Measurements from ENCODE around the gene DIP2C. TPM values are rescaled to one million over a fixed set of nuclear protein-coding genes. Genes with fewer than 3 reads are reported as not detected.

DIP2C gene
- total RNA-seq, 1 donor from 2014 or later = 18.4 TPM

- intact Hi-C loops (cut with DNase I) = no loop called here
- Histone ChIP-seq H3K9me3 (no peaks in the 10 kb centered on the region), H3K27me3 (no peaks in the 10 kb centered on the region), H3K4me3 (no peak overlapping the region), H3K36me3 (no peaks in the 10 kb centered on the region), H3K27ac (no peak overlapping the region), H3K4me1 (peaks cover 24% of the 10 kb centered on the region)
- no peak for TF ChIP-seq CTCF (IDR thresholded peaks at IDR 0.05)
- no peak for TF ChIP-seq POLR2A (IDR thresholded peaks at IDR 0.05)
- no peak for TF ChIP-seq POLR2AphosphoS5 (IDR thresholded peaks at IDR 0.05; ENCODE audit: insufficient read depth in 1 of 2, low read depth in 1 of 2)
- no peak for DNase-seq (ENCODE audit: extremely low spot score in 2 of 2)
Observed at GRCh38 chr10:543862-544822, 145.3 kb downstream of the DIP2C start.

GRCh38 chr10:543131-543530, 146.3 kb downstream of the DIP2C start:
- no peaks in the 10 kb centered on the region for H3K36me3 ChIP-seq
- H3K4me1 ChIP-seq = peaks cover 24% of the 10 kb centered on the region
- no peaks in the 10 kb centered on the region for H3K27me3 ChIP-seq
- TF ChIP-seq POLR2AphosphoS5 (IDR thresholded peaks at IDR 0.05; ENCODE audit: insufficient read depth in 1 of 2, low read depth in 1 of 2) (no peak), POLR2A (IDR thresholded peaks at IDR 0.05) (no peak), CTCF (IDR thresholded peaks at IDR 0.05) (no peak)
- H3K9me3 ChIP-seq = no peaks in the 10 kb centered on the region
- DNase-seq (ENCODE audit: extremely low spot score in 2 of 2) = no peak
- no peak overlapping the region for H3K27ac ChIP-seq
- no peak overlapping the region for H3K4me3 ChIP-seq
- intact Hi-C loops (cut with DNase I) = no loop called here

GRCh38 chr10:541750-542371, 147.6 kb downstream of the DIP2C start:
- Histone ChIP-seq H3K4me1 (peaks cover 18% of the 10 kb centered on the region), H3K9me3 (no peaks in the 10 kb centered on the region), H3K36me3 (no peaks in the 10 kb centered on the region), H3K27me3 (no peaks in the 10 kb centered on the region), H3K27ac (no peak overlapping the region), H3K4me3 (no peak overlapping the region)
- intact Hi-C loops (cut with DNase I) = no loop called here
- TF ChIP-seq POLR2A (IDR thresholded peaks at IDR 0.05) (no peak), POLR2AphosphoS5 (IDR thresholded peaks at IDR 0.05; ENCODE audit: insufficient read depth in 1 of 2, low read depth in 1 of 2) (no peak), CTCF (IDR thresholded peaks at IDR 0.05) (no peak)
- DNase-seq (ENCODE audit: extremely low spot score in 2 of 2) = no peak

- DNase-seq (ENCODE audit: extremely low spot score in 2 of 2) = no peak
- Histone ChIP-seq H3K36me3 (no peaks in the 10 kb centered on the region), H3K27me3 (no peaks in the 10 kb centered on the region), H3K27ac (no peak overlapping the region), H3K9me3 (no peaks in the 10 kb centered on the region), H3K4me1 (peaks cover 19% of the 10 kb centered on the region), H3K4me3 (no peak overlapping the region)
- intact Hi-C loops (cut with DNase I) = no loop called here
- no peak for TF ChIP-seq POLR2A (IDR thresholded peaks at IDR 0.05)
- no peak for TF ChIP-seq CTCF (IDR thresholded peaks at IDR 0.05)
- no peak for TF ChIP-seq POLR2AphosphoS5 (IDR thresholded peaks at IDR 0.05; ENCODE audit: insufficient read depth in 1 of 2, low read depth in 1 of 2)
Observed at GRCh38 chr10:541041-541440, 148.4 kb downstream of the DIP2C start.

GRCh38 chr10:538895-539294, 150.6 kb downstream of the DIP2C start:
- intact Hi-C loops (cut with DNase I) = no loop called here
- Histone ChIP-seq H3K4me1 (peaks cover 19% of the 10 kb centered on the region), H3K36me3 (no peaks in the 10 kb centered on the region)

More at GRCh38 chr10:538895-539294, 150.6 kb downstream of the DIP2C start:
- TF ChIP-seq CTCF (IDR thresholded peaks at IDR 0.05) (no peak), POLR2A (IDR thresholded peaks at IDR 0.05) (no peak), POLR2AphosphoS5 (IDR thresholded peaks at IDR 0.05; ENCODE audit: insufficient read depth in 1 of 2, low read depth in 1 of 2) (no peak)
- Histone ChIP-seq H3K27me3 (no peaks in the 10 kb centered on the region), H3K9me3 (no peaks in the 10 kb centered on the region), H3K4me3 (no peak overlapping the region), H3K27ac (no peak overlapping the region)
- no peak for DNase-seq (ENCODE audit: extremely low spot score in 2 of 2)
